A673 (cell line): ENCODE data around the gene CORO2A.

ENCODE experiments used
- CTCF ChIP-seq: fragments of 300-800, 200-600 bp; sonication (generic); conservative IDR thresholded peaks from 2 replicates; pipeline ENCODE4 v1.5.1; 2017; ENCODE audit warnings: low read depth, mild to moderate bottlenecking, antibody characterized with exemption, low read length, moderate library complexity, mixed read lengths
- EZH2 ChIP-seq: fragments of 200-600 bp; sonication (generic); IDR thresholded peaks from 2 replicates; pipeline ENCODE4 v1.6.1; 2017; ENCODE audit warnings: borderline replicate concordance, low read depth, mild to moderate bottlenecking, mixed read lengths, antibody characterized with exemption, low read length; ENCODE audit not compliant: poor library complexity, severe bottlenecking

- TF ChIP-seq CTCF (no peak), EZH2 (no peak)
Measured at GRCh38 chr9:98168153-98168780, 24.2 kb downstream of the CORO2A start.
